HS-27A (cell line): ENCODE data around the gene CPXM2.

Experiments
- DNase-seq: peaks from one replicate; pipeline ENCODE4 v3.0.0-alpha.2; 2012; ENCODE audit warnings: low read depth, missing footprints

CPXM2 gene

GRCh38 chr10:123904834-123905409 is 13.3 kb upstream of the CPXM2 start:
- no peak for DNase-seq

- DNase-seq: no peak
These were observed 12.0 kb upstream of the CPXM2 start for GRCh38 chr10:123903621-123904020.

DNA sequence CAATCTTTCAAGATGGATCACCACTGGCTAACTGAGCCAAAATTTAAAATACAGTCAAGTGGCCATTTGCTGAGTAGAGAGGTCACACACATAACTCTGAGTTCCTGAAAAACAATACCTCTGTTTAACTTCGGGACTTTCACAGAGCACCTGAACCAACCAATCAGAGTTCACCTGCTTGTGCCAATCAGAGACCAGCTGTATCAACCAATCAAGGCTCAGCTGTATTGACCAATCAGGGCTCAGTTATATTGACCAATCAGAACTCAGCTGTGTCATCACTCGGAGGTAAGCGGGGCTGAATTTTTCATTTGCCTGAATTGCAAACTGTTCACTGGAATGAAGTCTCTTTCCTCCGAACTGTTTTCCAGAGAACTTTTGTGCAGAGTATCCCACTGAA is 10.0 kb upstream of the CPXM2 start:
- no peak for DNase-seq

DNA sequence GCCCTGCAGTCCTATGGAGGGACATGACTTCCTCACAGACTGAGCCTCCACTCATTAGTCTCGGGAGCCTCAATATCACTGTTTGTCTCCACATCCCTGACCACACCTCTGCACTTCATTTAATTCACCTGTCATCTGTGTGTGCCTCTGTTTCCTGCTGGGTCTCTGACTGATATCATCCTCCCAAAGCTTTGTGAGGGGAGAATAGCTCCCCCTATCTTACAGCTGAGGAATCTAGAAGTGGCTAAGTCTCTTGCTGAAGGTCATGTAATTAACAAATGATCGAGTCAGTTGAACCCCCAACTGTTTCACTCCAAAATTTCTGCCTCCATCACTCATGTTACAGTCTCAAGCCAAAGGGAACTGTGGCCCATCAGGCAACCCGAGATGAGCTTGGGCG is 5.5 kb upstream of the CPXM2 start:
- DNase-seq: no peak

DNA sequence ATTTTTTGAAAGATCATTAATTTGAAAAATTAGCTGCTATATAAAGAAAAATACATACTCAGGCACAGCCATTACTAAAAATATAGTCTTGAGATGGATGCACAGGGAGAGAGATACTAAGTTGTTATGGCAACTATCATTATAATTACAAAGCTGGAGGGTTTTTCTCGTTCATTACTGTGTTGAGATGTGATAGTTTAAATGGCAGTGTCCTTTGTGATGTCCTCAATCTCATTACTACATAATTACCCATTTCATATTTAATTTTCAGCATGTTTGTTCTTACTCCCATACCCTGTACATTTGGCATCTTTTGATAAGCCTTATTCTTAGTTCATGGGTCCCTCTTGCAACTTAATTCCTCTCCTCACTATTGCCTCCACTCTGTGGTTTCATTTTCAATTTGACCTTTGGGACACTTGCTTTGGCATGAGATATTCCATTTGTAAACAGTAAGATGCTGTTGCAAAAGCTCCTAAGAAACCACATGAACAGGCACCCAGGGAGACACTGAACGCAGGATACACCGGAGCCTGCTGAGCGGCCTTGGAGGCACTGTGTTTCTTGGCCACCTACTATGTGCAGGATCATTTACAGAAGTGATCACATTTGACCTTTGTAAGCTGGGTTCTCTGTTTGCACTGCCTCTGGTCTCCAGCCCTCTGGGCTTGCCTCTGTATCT is 4.8 kb upstream of the CPXM2 start:
- no peak for DNase-seq

DNA sequence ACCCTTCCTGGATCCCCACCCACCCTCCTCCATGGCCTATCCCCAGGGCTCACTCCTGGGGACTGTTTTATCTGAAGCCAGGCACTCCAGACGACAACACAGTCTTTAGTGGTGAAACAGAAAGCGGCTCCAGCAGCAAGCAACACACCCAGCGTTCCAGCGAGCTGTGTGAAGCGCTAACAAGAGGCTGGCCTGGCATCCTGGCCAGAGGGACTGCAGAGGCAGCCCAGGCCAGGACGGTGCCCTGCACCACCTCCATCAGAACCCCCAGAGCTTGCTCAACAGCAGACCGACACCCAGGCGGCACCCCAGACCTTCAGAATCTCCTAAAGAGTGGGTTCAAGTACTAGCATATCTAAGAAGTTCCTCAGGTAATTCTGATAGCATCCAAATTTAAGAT is 2.0 kb upstream of the CPXM2 start:
- DNase-seq: no peak

- no peak for DNase-seq
These were observed 857 bp downstream of the CPXM2 start for GRCh38 chr10:123890756-123891143.

DNA sequence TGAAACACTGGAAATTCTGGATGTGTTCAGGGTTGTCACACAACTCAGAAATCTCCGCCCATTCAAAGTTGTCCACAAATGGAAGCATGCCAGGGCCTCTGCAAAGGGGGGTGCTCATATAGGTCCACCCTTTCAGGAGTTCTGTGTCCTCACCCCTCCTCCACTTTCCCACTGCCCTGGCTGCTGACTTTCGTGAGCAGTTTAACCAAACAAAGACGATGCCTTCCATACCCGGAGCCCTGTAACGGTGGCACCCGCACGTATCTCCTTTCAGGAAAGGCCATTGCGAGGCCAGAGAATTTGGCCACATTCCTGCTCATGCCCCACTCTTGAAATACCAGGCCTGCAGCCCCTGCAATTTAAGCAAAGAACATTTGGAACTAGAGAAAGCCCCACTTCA is 1.4 kb downstream of the CPXM2 start:
- no peak for DNase-seq

DNA sequence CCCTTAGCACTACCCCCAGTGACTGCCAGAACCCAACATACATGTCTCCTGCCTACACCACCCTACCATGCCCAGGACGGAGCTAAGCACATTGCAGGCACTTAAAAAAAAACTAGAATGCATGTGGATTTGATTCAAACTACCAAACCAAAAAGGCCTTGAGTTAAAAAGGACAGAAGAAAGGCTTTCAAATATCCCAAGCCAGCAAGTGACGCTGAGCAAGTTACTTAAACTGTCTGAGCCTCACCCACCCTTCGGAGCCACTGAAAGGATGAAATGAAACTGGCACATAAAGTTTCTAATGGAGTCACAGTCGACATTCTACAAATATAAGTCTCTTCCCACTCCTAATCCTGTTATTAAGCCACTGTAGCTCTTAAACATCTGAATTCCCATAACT is 1.8 kb downstream of the CPXM2 start:
- no peak for DNase-seq

- no peak for DNase-seq
These were observed 2.9 kb downstream of the CPXM2 start for GRCh38 chr10:123888751-123889150.

GRCh38 chr10:123888256-123888655 is 3.4 kb downstream of the CPXM2 start:
- no peak for DNase-seq

DNA sequence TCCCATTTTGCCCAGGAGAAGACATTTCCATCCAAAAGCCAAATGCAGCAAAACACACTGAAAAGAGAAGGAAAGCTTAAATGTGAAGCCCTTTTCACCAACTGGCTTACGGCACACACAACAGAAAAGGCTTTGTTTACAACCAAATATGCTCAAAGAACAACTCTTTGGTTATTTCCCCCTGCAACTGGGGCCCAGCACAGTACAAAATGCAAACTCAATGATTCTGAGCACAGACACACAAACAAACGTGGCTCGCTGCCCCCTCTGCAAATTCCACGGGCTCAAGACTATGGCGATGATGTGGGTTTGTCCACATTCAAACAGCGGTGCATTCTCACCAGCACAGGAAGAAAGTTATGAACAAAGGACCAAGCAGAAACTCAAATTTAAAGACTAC is 5.3 kb downstream of the CPXM2 start:
- no peak for DNase-seq

- no peak for DNase-seq
These were observed 6.0 kb downstream of the CPXM2 start for GRCh38 chr10:123885406-123886170.

GRCh38 chr10:123884907-123885381 is 6.7 kb downstream of the CPXM2 start:
- no peak for DNase-seq

DNA sequence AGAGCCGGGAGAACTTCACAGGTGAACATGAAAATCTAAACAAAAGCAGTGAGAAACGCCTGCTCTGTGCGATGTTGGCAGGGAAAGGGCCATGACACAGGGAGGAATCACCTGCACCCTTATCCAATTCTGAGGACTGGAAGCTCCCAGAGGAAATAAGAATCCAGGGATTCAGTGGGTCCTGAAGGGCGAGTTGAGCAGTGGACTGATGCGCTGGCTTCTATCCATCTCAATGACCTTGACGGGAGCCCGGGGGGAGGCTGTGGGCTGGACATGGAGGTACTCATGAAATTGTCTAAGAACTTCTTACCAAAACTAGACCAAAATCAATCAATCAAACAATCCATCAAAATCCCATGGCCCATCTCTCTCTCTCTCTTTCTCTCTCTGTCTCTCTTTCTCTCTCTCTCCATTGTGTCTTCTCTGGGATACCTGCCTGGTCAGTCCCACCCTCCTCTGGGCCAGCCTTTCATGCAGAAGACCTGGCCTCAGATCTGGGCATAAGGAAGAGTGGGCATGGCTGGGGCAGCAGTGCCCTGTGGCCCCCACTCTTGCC is 7.2 kb downstream of the CPXM2 start:
- no peak for DNase-seq

- no peak for DNase-seq
These were observed 7.8 kb downstream of the CPXM2 start for GRCh38 chr10:123883673-123884320.

DNA sequence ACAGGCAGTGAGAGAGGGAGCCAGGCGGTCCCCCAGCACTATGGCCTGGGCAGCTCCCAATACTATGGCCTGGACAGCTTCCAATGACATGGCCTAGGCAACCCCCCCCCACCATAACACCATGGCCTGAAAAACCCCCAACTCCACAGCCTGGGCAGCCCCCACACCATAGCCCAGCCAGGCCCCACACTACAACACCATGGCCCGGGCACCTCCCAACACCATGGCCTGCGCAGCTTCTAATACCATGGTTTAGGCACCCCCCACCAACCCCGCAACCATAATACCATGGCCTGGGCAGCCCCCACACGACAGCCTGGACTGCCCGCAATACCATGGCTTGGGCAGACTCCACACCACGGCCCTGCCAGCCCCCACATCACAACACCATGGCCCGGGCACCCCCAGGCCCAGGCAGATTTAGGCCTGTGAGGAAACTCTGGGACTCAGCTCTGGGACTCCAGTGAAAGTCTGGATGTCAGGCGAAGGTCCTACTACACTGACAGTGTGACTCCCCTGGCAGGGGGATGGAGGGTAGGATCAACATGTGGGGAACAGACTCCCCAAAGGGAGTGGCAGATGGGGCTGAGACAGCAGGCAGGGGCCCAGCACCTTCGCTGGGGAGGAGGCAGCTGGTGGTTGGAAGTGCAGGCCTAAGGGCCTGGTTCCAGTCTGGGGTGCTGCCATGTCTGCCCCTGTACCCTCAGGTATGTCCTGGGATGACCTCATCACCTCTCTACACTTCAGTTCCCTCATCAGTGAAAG is 8.7 kb downstream of the CPXM2 start:
- no peak for DNase-seq

DNA sequence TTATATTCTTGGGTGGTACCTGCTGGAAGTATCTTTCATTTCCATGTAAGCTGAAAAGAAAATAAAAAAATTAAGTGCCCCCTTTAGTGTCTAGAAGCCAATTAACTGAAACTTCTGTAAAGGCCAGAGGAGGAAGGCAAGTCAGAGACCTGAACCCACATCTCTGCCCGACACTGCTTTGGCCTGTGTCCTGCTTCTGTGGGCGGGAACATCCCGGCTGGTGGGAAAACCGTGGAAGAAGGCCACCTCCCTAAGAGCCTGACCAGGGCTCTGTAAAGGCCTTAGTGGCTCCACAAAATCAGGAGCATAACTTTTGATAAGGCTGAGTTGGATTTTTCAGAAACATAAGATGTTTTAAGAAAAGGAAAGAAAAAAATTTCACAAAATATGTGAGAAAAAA is 9.4 kb downstream of the CPXM2 start:
- DNase-seq: no peak

DNA sequence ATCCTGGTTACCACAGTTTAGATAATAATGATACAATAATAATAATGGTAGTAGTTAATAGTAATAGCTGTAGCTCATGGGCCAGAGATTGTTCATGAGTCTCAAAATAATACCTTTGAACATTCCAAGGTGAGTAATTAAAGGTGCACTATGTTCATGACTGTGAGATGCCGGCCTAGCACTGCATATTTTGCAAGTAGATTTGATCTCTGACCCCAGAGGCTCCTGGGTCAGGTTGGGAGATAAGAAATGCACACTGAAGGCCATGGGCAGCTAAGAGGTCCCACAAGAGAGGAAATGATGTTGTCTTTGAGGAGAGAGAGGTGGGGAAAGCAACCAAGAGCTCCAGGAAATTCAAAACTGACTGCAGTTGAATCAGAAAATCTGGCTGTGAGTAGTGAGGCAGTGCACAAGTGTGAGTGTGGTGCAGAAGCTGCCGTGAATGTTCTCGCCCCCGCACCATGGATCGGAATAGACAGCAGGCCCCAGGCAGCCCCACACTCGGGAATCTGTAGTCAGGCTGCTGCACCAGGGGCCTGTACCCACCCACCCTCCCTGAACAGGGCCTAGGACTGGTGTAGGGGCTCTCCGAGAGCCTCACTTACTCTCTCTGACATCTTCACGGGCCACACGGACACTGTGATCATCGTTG is 11.9 kb downstream of the CPXM2 start:
- no peak for DNase-seq

- no peak for DNase-seq
These were observed 12.8 kb downstream of the CPXM2 start for GRCh38 chr10:123878666-123879303.

GRCh38 chr10:123870260-123870659 is 21.3 kb downstream of the CPXM2 start:
- DNase-seq: no peak
